Activated B cell treated with CpG ODN at 0.5 μM for 24 hours (primary cell): ENCODE measurements around the gene LMBR1. TPM values are rescaled to one million over a fixed set of nuclear protein-coding genes. Genes with fewer than 3 reads are reported as not detected.
"Not testable (repeated sequence)": the region's sequence is repeated elsewhere in the genome, so short reads cannot be mapped to it uniquely, and the experiment has no call there.

Source experiments
- ATAC-seq: fragments of 200-7000 bp; cut with Tn5 transposase; one replicate; pipeline ENCODE4 v1.10.0; 2021; ENCODE audit warnings: low read depth, mild to moderate bottlenecking, moderate library complexity
- CTCF ChIA-PET: fragments of 350-600 bp; sonication (Branson Sonifier 250); formaldehyde crosslinking; loops from one replicate; lab custom pipeline; 2021; ENCODE audit warnings: antibody characterized with exemption; lab: Charles Lee
- POLR2A ChIA-PET: fragments of 350-600 bp; sonication (Branson Sonifier 250); formaldehyde crosslinking; loops from one replicate; lab custom pipeline; 2021; ENCODE audit warnings: antibody characterized with exemption; lab: Charles Lee
- DNase-seq: peaks from one replicate; pipeline ENCODE4 v3.0.0; 2022
- H3K27ac Mint-ChIP-seq: one replicate; pipeline ENCODE4 v1.8.0; 2020; ENCODE audit warnings: mixed read lengths
- H3K27me3 Mint-ChIP-seq: one replicate; pipeline ENCODE4 v1.8.0; 2021; ENCODE audit warnings: mixed read lengths
- H3K36me3 Mint-ChIP-seq: one replicate; pipeline ENCODE4 v1.8.0; 2021; ENCODE audit warnings: low read depth, mixed read lengths
- H3K4me1 Mint-ChIP-seq: one replicate; pipeline ENCODE4 v1.8.0; 2021; ENCODE audit warnings: mixed read lengths
- H3K4me3 Mint-ChIP-seq: one replicate; pipeline ENCODE4 v1.8.0; 2020; ENCODE audit warnings: mild to moderate bottlenecking, mixed read lengths
- H3K9me3 Mint-ChIP-seq: one replicate; pipeline ENCODE4 v1.8.0; 2020; ENCODE audit warnings: mixed read lengths
- intact Hi-C: fragments of 100-400 bp; cut with micrococcal nuclease; formaldehyde crosslinking; loops from one replicate; pipeline ENCODE4 v1.15.1; 2024
- total RNA-seq: library from RNA; stranded (reverse); gene quantifications from 2 replicates; pipeline ENCODE4 v1.2.3, GENCODE V29; 2022
- TF ChIP-seq, protein P1 (sequence below): fragments of 200-600 bp; IDR thresholded peaks from one replicate; pipeline ENCODE4 v1.8.0; 2022; ENCODE audit warnings: antibody characterized with exemption, mild to moderate bottlenecking

LMBR1 gene
- total RNA-seq, 1 donor from 2014 or later = 67.9 TPM

- intact Hi-C loops = no loop called here
- Mint-ChIP-seq H3K36me3 (no peaks in the 10 kb centered on the region), H3K4me1 (no peaks in the 10 kb centered on the region), H3K4me3 (no peak overlapping the region), H3K27ac (no peak overlapping the region), H3K9me3 (no peaks in the 10 kb centered on the region), H3K27me3 (peaks cover 22% of the 10 kb centered on the region)
- ChIA-PET POLR2A (no interaction called here), CTCF (no interaction called here)
- DNase-seq = no peak
- TF ChIP-seq, protein P1, sequence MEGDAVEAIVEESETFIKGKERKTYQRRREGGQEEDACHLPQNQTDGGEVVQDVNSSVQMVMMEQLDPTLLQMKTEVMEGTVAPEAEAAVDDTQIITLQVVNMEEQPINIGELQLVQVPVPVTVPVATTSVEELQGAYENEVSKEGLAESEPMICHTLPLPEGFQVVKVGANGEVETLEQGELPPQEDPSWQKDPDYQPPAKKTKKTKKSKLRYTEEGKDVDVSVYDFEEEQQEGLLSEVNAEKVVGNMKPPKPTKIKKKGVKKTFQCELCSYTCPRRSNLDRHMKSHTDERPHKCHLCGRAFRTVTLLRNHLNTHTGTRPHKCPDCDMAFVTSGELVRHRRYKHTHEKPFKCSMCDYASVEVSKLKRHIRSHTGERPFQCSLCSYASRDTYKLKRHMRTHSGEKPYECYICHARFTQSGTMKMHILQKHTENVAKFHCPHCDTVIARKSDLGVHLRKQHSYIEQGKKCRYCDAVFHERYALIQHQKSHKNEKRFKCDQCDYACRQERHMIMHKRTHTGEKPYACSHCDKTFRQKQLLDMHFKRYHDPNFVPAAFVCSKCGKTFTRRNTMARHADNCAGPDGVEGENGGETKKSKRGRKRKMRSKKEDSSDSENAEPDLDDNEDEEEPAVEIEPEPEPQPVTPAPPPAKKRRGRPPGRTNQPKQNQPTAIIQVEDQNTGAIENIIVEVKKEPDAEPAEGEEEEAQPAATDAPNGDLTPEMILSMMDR = no peak
- ATAC-seq = no peak
These were observed 241.5 kb downstream of the LMBR1 start for GRCh38 chr7:156651474-156651873.

GRCh38 chr7:156650042-156650441, 242.9 kb downstream of the LMBR1 start:
- ATAC-seq (no peak), DNase-seq (no peak)
- intact Hi-C loops = no loop called here
- H3K27me3 Mint-ChIP-seq = peaks cover 22% of the 10 kb centered on the region
- no peaks in the 10 kb centered on the region for H3K4me1 Mint-ChIP-seq
- no peak overlapping the region for H3K4me3 Mint-ChIP-seq
- H3K27ac Mint-ChIP-seq = no peak overlapping the region
- ChIA-PET CTCF (no interaction called here), POLR2A (no interaction called here)
- no peaks in the 10 kb centered on the region for H3K36me3 Mint-ChIP-seq
- H3K9me3 Mint-ChIP-seq = no peaks in the 10 kb centered on the region
- TF ChIP-seq, protein P1 = no peak

GRCh38 chr7:156647330-156647729, 245.7 kb downstream of the LMBR1 start:
- H3K27me3 Mint-ChIP-seq = peaks cover 22% of the 10 kb centered on the region
- H3K4me1 Mint-ChIP-seq, POLR2A ChIA-PET, H3K27ac Mint-ChIP-seq, DNase-seq, H3K9me3 Mint-ChIP-seq, ATAC-seq, intact Hi-C loops, CTCF ChIA-PET, H3K36me3 Mint-ChIP-seq, H3K4me3 Mint-ChIP-seq: not testable (repeated sequence)

DNA sequence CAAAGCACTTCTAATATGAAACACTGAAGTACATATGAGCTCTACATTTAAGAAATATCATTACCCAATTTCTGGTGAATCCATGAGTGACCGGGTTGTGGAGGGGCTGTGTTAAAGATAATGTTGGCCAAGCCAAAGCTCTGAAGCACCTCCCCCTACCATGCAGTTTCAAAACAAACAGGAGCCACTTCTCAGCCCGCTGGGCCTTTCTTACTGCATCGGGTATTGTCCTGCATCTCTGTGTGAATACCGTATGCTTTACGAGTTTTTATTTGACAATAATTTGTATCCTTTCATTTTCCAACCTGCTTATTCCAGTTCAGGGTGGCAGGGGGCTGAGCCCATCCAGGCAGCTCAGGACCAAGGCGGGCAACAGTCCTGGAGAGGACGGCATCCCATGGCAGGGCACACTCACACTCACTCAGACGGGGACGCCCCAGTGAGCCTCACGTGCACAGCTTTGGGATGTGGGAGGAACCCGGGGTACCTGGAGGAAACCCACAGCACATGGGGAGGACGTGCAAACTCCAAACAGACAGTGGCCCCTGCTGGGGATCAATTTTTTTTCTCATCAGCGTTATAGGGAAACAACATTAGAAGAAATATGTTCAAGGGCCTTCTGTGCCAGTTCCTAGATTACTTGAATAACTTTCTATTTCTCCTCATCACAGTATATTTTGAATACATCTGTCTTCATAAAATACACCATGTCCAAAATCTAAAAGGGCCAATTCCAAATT, 250.5 kb downstream of the LMBR1 start:
- peaks cover 4% of the 10 kb centered on the region for H3K36me3 Mint-ChIP-seq
- no peak for ATAC-seq
- intact Hi-C loops = loop anchor here (5.0 kb wide), 1 partner anchor 1345 kb away; the partner anchor contains the start of gene INSIG1
- POLR2A ChIA-PET = no interaction called here
- CTCF ChIA-PET = no interaction called here
- H3K27ac Mint-ChIP-seq = no peak overlapping the region
- H3K27me3 Mint-ChIP-seq = no peaks in the 10 kb centered on the region
- peaks cover 3% of the 10 kb centered on the region for H3K9me3 Mint-ChIP-seq
- no peak for DNase-seq
- H3K4me1 Mint-ChIP-seq = peaks cover 26% of the 10 kb centered on the region
- TF ChIP-seq, protein P1 = no peak
- no peak overlapping the region for H3K4me3 Mint-ChIP-seq

DNA sequence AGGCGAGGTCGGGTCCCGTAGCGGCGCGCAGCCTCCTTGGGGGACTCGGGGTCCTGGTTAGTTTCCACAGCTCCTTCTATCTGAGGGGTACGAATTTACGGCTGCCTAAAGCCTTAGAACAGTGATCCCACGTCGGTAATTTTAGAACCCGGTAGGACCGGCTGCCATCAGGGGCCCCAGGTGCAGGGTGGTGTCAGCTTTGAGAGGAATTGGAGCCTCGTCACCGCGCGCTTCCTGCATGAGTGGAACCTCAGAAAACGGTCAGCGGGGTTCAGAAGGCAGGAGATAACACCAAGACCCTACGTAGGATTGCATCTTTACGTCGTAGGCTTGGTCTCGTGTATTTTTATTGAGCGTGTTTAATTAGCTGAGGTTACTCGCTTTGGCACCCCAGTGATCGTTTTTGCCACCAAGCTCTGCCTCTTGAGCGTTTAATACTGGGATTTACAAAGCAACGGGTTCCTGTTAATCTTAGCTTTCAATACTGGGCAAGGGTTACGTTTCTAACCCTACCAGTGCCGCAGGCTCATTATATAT, 252.0 kb downstream of the LMBR1 start:
- Mint-ChIP-seq H3K4me1 (peaks cover 29% of the 10 kb centered on the region), H3K36me3 (peaks cover 7% of the 10 kb centered on the region), H3K9me3 (peaks cover 3% of the 10 kb centered on the region), H3K4me3 (peak overlapping the region; percentile 92), H3K27ac (peak overlapping the region; percentile 96), H3K27me3 (no peaks in the 10 kb centered on the region)
- TF ChIP-seq, protein P1 = no peak
- ChIA-PET CTCF (no interaction called here), POLR2A (interaction anchor here (1.0 to 1.3 kb wide), 4 partner anchors 134 to 1342 kb away, joined by 3 to 6 read pairs (median 4); partner anchors contain the start of gene LMBR1)
- ATAC-seq = peak; percentile 56
- no peak for DNase-seq
- intact Hi-C loops = loop anchor here (1.0 to 5.0 kb wide), 8 partner anchors 140 to 1638 kb away; partner anchors contain the start of genes INSIG1, LMBR1, NOM1 and PAXIP1
